ENCODE results near the gene MATN3.

GRCh38 chr2:20005891-20006470, 6.5 kb downstream of the MATN3 start:
- TF ChIP-seq CTCF (IDR thresholded peaks at IDR 0.05) (no peak), POLR2AphosphoS5 (IDR thresholded peaks at IDR 0.05; ENCODE audit: insufficient read depth in 1 of 2, low read depth in 1 of 2) (no peak)
